NCI-H82 treated with DMSO at 0.1 percent for 48 hours (cell line): ENCODE measurements around the gene ADAP2.
"Not testable (repeated sequence)": the region's sequence is repeated elsewhere in the genome, so short reads cannot be mapped to it uniquely, and the experiment has no call there.

Experiments used
- DNase-seq: peaks from one replicate; lab custom pipeline; 2025; ENCODE audit not compliant: unreplicated experiment; lab: John Stamatoyannopoulos, UW

ADAP2 gene

GRCh38 chr17:30921544-30922196 lies at the start of gene ADAP2:
TSS of gene ADAP2 (plus strand) at chr17:30921945. CDS start at chr17:30922015, 70 bp downstream.
- no peak for DNase-seq

- DNase-seq = no peak
Observed at GRCh38 chr17:30886187-30886586, 35.6 kb upstream of the ADAP2 start.

GRCh38 chr17:30894236-30894635 lies 27.5 kb upstream of the ADAP2 start:
- no peak for DNase-seq

- no peak for DNase-seq
Observed at GRCh38 chr17:30897311-30897710, 24.4 kb upstream of the ADAP2 start.

- DNase-seq = no peak
Observed at GRCh38 chr17:30905742-30906100, 16.0 kb upstream of the ADAP2 start.

GRCh38 chr17:30906101-30906911 lies 15.4 kb upstream of the ADAP2 start, which contains the start of gene TEFM:
TSS of gene TEFM (minus strand) at chr17:30906238. CDS start at chr17:30906198, 40 bp downstream.
- peak; percentile 81 for DNase-seq

GRCh38 chr17:30908717-30909420 lies 12.9 kb upstream of the ADAP2 start:
- no peak for DNase-seq

- DNase-seq = not testable (repeated sequence)
Observed at GRCh38 chr17:30910151-30910550, 11.6 kb upstream of the ADAP2 start.

- DNase-seq = no peak
Observed at GRCh38 chr17:30913955-30914354, 7.8 kb upstream of the ADAP2 start.

GRCh38 chr17:30915833-30916611 lies 5.7 kb upstream of the ADAP2 start:
- no peak for DNase-seq

- no peak for DNase-seq
Observed at GRCh38 chr17:30917050-30917449, 4.7 kb upstream of the ADAP2 start.

GRCh38 chr17:30920282-30920681 lies 1.5 kb upstream of the ADAP2 start:
- DNase-seq = no peak

- no peak for DNase-seq
Observed at GRCh38 chr17:30920683-30921543, 832 bp upstream of the ADAP2 start.

GRCh38 chr17:30922235-30923030 lies 688 bp downstream of the ADAP2 start:
- DNase-seq = no peak

- no peak for DNase-seq
Observed at GRCh38 chr17:30924341-30924740, 2.6 kb downstream of the ADAP2 start.

- no peak for DNase-seq
Observed at GRCh38 chr17:30926516-30926915, 4.8 kb downstream of the ADAP2 start.

- no peak for DNase-seq
Observed at GRCh38 chr17:30927756-30928155, 6.0 kb downstream of the ADAP2 start.

- DNase-seq = no peak
Observed at GRCh38 chr17:30928584-30928983, 6.8 kb downstream of the ADAP2 start.

- DNase-seq = no peak
Observed at GRCh38 chr17:30929081-30929633, 7.4 kb downstream of the ADAP2 start.
